ENCODE measurements around the gene DGKG. TPM values are rescaled to one million over a fixed set of nuclear protein-coding genes. Genes with fewer than 3 reads are reported as not detected.

The DGKG gene
- total RNA-seq, 3 donors from 2014 or later (not counting 1 experiment from before 2014, with no cell fraction given): 0.25 to 1.6 (median 0.63) TPM

- H3K36me3 Mint-ChIP-seq: no peaks in the 10 kb centered on the region
- H3K9me3 Mint-ChIP-seq: no peaks in the 10 kb centered on the region
- intact Hi-C loops (cut with micrococcal nuclease): no loop called here
- no peak overlapping the region for H3K27ac Mint-ChIP-seq
- H3K27ac ChIP-seq (ENCODE audit: low read length): no peak overlapping the region
- no peaks in the 10 kb centered on the region for H3K36me3 ChIP-seq (ENCODE audit: control insufficient read depth, insufficient read depth, low read length)
- no peaks in the 10 kb centered on the region for H3K4me1 Mint-ChIP-seq
- ATAC-seq (no peak), DNase-seq (no peak)
- no peaks in the 10 kb centered on the region for H3K4me1 ChIP-seq (ENCODE audit: control insufficient read depth, insufficient read depth, low read length)
- TF ChIP-seq, protein P1, sequence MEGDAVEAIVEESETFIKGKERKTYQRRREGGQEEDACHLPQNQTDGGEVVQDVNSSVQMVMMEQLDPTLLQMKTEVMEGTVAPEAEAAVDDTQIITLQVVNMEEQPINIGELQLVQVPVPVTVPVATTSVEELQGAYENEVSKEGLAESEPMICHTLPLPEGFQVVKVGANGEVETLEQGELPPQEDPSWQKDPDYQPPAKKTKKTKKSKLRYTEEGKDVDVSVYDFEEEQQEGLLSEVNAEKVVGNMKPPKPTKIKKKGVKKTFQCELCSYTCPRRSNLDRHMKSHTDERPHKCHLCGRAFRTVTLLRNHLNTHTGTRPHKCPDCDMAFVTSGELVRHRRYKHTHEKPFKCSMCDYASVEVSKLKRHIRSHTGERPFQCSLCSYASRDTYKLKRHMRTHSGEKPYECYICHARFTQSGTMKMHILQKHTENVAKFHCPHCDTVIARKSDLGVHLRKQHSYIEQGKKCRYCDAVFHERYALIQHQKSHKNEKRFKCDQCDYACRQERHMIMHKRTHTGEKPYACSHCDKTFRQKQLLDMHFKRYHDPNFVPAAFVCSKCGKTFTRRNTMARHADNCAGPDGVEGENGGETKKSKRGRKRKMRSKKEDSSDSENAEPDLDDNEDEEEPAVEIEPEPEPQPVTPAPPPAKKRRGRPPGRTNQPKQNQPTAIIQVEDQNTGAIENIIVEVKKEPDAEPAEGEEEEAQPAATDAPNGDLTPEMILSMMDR (IDR thresholded peaks at IDR 0.05): no peak
- no peaks in the 10 kb centered on the region for H3K9me3 ChIP-seq (ENCODE audit: control insufficient read depth, insufficient read depth, low read length)
- no peaks in the 10 kb centered on the region for H3K27me3 ChIP-seq (ENCODE audit: control insufficient read depth, insufficient read depth, low read length)
- WGBS (ENCODE audit: insufficient coverage): 96% methylated on average over 9 of the region's 9 CpGs
- H3K4me3 Mint-ChIP-seq: no peak overlapping the region
- no peak overlapping the region for H3K4me3 ChIP-seq (ENCODE audit: low read length)
- H3K27me3 Mint-ChIP-seq (ENCODE audit: low read depth in 2 of 2): peaks cover 5 to 16% of the 10 kb centered on the region in 2 donors
Observed at GRCh38 chr3:186264608-186265400, 97.2 kb downstream of the DGKG start.

DNA sequence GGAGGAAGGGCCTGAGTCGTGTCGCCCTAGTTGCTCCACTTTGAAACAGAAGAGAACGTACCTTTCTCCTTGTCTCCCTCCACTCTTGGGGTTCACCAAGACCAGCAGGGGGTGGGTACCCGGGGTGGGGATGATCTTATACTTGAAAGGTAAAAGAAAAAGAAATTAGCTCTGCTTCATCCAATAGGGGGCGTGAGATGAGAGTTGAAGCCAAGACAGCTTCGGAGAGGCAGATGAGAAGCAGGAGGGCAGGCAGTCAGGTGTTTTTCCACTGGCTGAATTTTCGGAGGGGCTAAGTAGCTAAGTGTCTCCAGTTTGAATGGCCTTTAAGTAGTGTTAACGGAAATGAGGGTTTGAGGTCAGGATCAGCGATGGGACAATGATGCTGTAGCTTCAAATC is 100.4 kb downstream of the DGKG start:
- DNase-seq: no peak

DNA sequence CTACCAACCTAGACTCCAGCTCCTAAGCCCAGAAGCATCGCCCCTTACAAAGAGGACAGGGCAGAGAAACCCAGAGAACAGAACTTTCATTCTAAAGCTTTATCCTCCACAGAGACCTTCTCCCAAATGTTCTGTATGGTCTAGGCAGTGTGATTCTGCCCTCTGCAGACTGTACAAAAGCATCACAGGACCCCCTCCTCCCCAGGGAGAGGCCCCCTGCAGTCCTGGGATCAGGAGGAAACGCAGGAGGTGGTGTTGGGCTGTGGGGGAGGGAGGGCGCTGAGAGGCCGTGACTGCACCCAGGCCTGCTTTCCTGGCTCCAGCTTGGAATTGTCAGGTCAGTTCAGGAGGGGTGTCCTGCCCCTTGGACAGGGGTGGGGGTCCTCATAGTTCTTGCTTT is 101.3 kb downstream of the DGKG start:
- no peak overlapping the region for H3K4me3 Mint-ChIP-seq
- H3K9me3 Mint-ChIP-seq: no peaks in the 10 kb centered on the region
- ATAC-seq (no peak), DNase-seq (no peak)
- peaks cover 13% of the 10 kb centered on the region for H3K4me1 ChIP-seq (ENCODE audit: control insufficient read depth, insufficient read depth, low read length)
- peaks cover 0 to 4% of the 10 kb centered on the region in 2 donors for H3K4me1 Mint-ChIP-seq
- H3K27me3 Mint-ChIP-seq (ENCODE audit: low read depth in 2 of 2): no peaks in the 10 kb centered on the region
- H3K36me3 ChIP-seq (ENCODE audit: control insufficient read depth, insufficient read depth, low read length): no peaks in the 10 kb centered on the region
- H3K27ac ChIP-seq (ENCODE audit: low read length): no peak overlapping the region
- no peak overlapping the region for H3K4me3 ChIP-seq (ENCODE audit: low read length)
- intact Hi-C loops (cut with micrococcal nuclease): no loop called here
- TF ChIP-seq, protein P1 (IDR thresholded peaks at IDR 0.05): no peak
- WGBS (ENCODE audit: insufficient coverage): 88% methylated on average over 4 of the region's 4 CpGs
- H3K27me3 ChIP-seq (ENCODE audit: control insufficient read depth, insufficient read depth, low read length): no peaks in the 10 kb centered on the region
- H3K36me3 Mint-ChIP-seq: no peaks in the 10 kb centered on the region
- no peak overlapping the region for H3K27ac Mint-ChIP-seq
- no peaks in the 10 kb centered on the region for H3K9me3 ChIP-seq (ENCODE audit: control insufficient read depth, insufficient read depth, low read length)

More for the DNA sequence above, 100.4 kb downstream of the DGKG start:
- H3K4me3 ChIP-seq (ENCODE audit: low read length): no peak overlapping the region
- intact Hi-C loops (cut with micrococcal nuclease): no loop called here
- WGBS (ENCODE audit: insufficient coverage): 77% methylated on average over 9 of the region's 9 CpGs
- Mint-ChIP-seq H3K36me3 (no peaks in the 10 kb centered on the region), H3K27me3 (ENCODE audit: low read depth in 2 of 2) (peaks cover 0 to 2% of the 10 kb centered on the region in 2 donors), H3K27ac (no peak overlapping the region), H3K4me3 (no peak overlapping the region), H3K4me1 (peaks cover 0 to 4% of the 10 kb centered on the region in 2 donors), H3K9me3 (no peaks in the 10 kb centered on the region)
- peaks cover 6% of the 10 kb centered on the region for H3K4me1 ChIP-seq (ENCODE audit: control insufficient read depth, insufficient read depth, low read length)
- no peak overlapping the region for H3K27ac ChIP-seq (ENCODE audit: low read length)
- H3K9me3 ChIP-seq (ENCODE audit: control insufficient read depth, insufficient read depth, low read length): no peaks in the 10 kb centered on the region
- no peak for ATAC-seq
- TF ChIP-seq, protein P1 (IDR thresholded peaks at IDR 0.05): no peak
- no peaks in the 10 kb centered on the region for H3K36me3 ChIP-seq (ENCODE audit: control insufficient read depth, insufficient read depth, low read length)
- no peaks in the 10 kb centered on the region for H3K27me3 ChIP-seq (ENCODE audit: control insufficient read depth, insufficient read depth, low read length)
